Measurements from ENCODE around the gene KRT27.
"Not testable (repeated sequence)": the region's sequence is repeated elsewhere in the genome, so short reads cannot be mapped to it uniquely, and the experiment has no call there.

Gene KRT27

DNA sequence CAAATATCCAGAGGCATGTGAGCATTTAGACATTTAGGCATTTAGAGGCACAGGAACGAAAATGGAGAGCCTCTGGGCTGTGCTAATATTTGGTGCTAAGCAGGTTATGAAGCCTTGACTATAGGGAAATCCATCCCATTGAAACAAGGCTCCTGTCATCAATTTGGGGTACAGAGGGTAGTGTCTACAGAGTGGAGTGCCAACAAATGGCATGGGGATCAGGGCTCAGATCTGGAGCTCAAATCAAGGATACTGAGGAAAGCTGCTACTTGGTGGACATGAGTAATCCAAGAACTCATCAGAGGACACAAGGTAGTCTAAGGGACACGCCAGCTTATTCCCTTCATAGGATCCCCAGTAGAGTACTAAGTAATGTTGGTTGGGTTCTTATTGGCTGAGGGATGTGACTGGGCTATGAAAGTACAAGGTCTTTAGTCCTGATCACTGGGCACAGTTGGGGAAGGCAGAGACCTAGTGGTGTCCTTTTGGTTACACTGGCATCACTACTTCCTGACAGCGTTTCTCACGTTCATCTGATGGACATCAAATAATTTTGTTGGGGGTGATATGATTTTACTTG lies 34.8 kb upstream of the KRT27 start:
- TF ChIP-seq, protein P1, sequence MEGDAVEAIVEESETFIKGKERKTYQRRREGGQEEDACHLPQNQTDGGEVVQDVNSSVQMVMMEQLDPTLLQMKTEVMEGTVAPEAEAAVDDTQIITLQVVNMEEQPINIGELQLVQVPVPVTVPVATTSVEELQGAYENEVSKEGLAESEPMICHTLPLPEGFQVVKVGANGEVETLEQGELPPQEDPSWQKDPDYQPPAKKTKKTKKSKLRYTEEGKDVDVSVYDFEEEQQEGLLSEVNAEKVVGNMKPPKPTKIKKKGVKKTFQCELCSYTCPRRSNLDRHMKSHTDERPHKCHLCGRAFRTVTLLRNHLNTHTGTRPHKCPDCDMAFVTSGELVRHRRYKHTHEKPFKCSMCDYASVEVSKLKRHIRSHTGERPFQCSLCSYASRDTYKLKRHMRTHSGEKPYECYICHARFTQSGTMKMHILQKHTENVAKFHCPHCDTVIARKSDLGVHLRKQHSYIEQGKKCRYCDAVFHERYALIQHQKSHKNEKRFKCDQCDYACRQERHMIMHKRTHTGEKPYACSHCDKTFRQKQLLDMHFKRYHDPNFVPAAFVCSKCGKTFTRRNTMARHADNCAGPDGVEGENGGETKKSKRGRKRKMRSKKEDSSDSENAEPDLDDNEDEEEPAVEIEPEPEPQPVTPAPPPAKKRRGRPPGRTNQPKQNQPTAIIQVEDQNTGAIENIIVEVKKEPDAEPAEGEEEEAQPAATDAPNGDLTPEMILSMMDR (IDR thresholded peaks at IDR 0.05; ENCODE audit: low read depth, low read length): no peak
- no peak overlapping the region for H3K4me3 ChIP-seq (ENCODE audit: low read depth, low read length)

DNA sequence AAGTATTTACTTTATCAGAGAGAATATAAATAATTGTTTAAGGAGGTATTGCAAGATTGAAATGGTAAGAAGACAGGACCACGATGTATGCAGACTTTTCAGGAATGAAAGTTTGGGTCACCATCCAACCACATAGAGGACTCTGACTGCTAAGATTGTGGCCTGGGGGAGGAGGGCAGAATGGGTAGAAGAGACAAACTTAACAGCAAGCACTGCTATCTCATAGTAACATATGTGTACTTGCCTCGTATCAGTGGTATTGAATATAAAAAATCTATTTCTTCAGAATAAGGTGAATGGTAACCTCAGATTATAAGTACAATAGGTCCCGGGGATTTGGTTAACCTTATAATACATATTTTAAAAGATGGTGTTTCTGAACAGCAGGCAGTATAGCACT lies 34.2 kb upstream of the KRT27 start:
- TF ChIP-seq, protein P1 (IDR thresholded peaks at IDR 0.05; ENCODE audit: low read depth, low read length): no peak

DNA sequence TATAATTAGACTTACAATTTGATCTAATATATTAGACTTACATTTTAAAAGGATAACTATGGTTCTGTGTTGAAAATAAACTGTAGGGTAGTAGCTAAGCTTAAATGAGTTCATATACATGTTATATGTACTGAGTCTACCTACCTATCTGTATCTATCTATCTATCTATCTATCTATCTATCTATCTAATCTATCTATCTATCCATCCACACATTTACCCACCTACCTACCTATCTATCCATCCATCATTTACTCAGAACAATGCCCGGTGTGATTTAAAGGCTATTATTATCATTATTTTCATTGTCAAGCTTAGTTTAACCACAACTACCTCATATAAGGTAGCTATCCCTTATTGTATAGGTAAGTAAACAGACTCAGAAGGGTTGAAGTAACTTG lies 33.0 kb upstream of the KRT27 start:
- no peak overlapping the region for H3K4me3 ChIP-seq (ENCODE audit: low read depth, low read length)
- TF ChIP-seq, protein P1 (IDR thresholded peaks at IDR 0.05; ENCODE audit: low read depth, low read length): no peak

More for the DNA sequence above, 34.2 kb upstream of the KRT27 start:
- no peak overlapping the region for H3K4me3 ChIP-seq (ENCODE audit: low read depth, low read length)

DNA sequence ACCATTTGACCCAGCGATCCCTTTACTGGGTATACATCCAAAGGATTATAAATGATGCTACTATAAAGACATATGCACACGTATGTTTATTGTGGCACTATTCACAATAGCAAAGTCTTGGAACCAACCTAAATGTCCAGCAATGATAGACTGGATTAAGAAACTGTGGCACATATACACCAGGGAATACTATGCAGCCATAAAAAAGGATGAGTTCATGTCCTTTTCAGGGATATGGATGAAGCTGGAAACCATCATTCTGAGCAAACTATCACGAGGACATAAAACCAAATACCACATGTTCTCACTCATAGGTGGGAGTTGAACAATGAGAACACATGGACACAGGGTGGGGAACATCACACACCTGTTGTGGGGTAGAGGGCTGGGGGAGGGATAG lies 32.3 kb upstream of the KRT27 start:
- not testable (repeated sequence) for H3K4me3 ChIP-seq (ENCODE audit: low read depth, low read length)

DNA sequence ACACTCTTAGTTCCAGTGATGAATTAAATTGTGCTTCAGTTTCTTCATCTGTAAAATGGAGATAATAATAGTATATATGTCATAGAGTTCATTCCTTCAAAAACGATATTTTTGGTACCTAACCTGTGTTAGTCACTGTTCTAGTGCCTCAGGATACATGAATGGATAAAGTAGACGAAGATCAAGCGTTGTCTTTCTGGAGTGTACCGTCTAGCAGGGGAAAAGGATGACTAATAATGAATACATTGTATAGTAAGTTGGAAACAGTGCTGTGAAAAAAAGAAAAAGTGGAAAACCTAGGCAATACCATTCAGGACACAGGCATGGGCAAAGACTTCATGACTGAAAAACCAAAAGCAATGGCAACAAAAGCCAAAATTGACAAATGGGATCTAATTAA lies 31.5 kb upstream of the KRT27 start:
- H3K4me3 ChIP-seq (ENCODE audit: low read depth, low read length): no peak overlapping the region
- TF ChIP-seq, protein P1 (IDR thresholded peaks at IDR 0.05; ENCODE audit: low read depth, low read length): no peak

DNA sequence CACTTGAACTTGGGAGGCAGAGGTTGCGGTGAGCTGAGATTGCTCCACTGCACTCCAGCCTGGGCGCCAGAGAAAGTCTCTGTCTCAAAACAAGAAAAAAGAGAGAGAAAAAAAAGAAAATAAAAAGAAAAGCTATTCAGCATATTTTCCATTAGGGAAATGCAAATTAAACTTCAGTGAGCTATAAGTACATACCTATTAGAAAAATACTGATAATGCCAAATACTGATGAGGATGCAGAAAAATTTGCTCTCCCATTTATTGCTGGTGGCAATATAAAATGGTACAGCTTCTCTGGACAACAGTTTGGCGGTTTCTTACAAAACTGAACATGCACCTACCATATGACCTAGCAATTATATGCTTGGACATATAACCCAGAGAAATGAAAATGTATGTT lies 30.3 kb upstream of the KRT27 start:
- no peak overlapping the region for H3K4me3 ChIP-seq (ENCODE audit: low read depth, low read length)
- TF ChIP-seq, protein P1 (IDR thresholded peaks at IDR 0.05; ENCODE audit: low read depth, low read length): no peak

DNA sequence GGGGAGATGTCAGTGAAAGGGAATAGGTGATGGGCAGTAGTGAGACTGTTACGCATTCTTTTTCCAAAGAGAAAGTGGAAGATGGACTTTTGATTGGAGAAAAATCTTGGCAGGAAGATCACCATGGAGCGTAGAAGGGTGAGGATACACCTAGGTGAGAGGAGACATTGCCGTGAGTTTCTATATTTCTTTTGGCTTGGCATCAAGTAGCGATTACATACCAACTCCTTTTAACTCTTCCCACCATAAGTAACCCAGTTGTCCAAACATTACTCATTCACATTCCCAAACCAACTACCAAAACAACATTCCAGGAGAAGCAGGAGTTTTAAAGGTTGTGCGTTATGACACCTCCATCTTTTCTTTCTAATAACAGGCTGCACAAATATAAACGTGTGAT lies 28.1 kb upstream of the KRT27 start:
- TF ChIP-seq, protein P1 (IDR thresholded peaks at IDR 0.05; ENCODE audit: low read depth, low read length): no peak
- H3K4me3 ChIP-seq (ENCODE audit: low read depth, low read length): no peak overlapping the region
